GM18870 (cell line): ENCODE results near the gene MX1.

Experiments used
- ATAC-seq: cut with Tn5 transposase; IDR thresholded peaks from one replicate; pipeline ENCODE4 v1.9.1; 2021; ENCODE audit warnings: moderate library complexity; ENCODE audit not compliant: unreplicated experiment

MX1 gene

GRCh38 chr21:41431788-41432548 lies 5.9 kb downstream of the MX1 start:
- ATAC-seq, result peak; percentile 77

GRCh38 chr21:41432562-41433460 lies 6.8 kb downstream of the MX1 start:
- ATAC-seq, result no peak

GRCh38 chr21:41433566-41433965 lies 7.5 kb downstream of the MX1 start:
- no peak for ATAC-seq

GRCh38 chr21:41435706-41436105 lies 9.7 kb downstream of the MX1 start:
- ATAC-seq, result no peak

GRCh38 chr21:41437729-41438128 lies 11.7 kb downstream of the MX1 start:
- no peak for ATAC-seq

- ATAC-seq, result no peak
Observed at GRCh38 chr21:41438425-41439113, 12.5 kb downstream of the MX1 start.

- ATAC-seq, result no peak
Observed at GRCh38 chr21:41439248-41439647, 13.2 kb downstream of the MX1 start.

GRCh38 chr21:41441546-41441945 lies 15.5 kb downstream of the MX1 start:
- ATAC-seq, result no peak

- ATAC-seq, result no peak
Observed at GRCh38 chr21:41442481-41443186, 16.6 kb downstream of the MX1 start.

GRCh38 chr21:41443562-41443961 lies 17.5 kb downstream of the MX1 start:
- ATAC-seq, result no peak

- no peak for ATAC-seq
Observed at GRCh38 chr21:41444703-41445464, 18.8 kb downstream of the MX1 start.

- ATAC-seq, result no peak
Observed at GRCh38 chr21:41445465-41445862, 19.4 kb downstream of the MX1 start.

- ATAC-seq, result no peak
Observed at GRCh38 chr21:41446586-41446985, 20.5 kb downstream of the MX1 start.

- no peak for ATAC-seq
Observed at GRCh38 chr21:41447356-41447755, 21.3 kb downstream of the MX1 start.

- ATAC-seq, result no peak
Observed at GRCh38 chr21:41449613-41450012, 23.6 kb downstream of the MX1 start.

- no peak for ATAC-seq
Observed at GRCh38 chr21:41451753-41452676, 26.0 kb downstream of the MX1 start.

GRCh38 chr21:41453198-41453597 lies 27.2 kb downstream of the MX1 start:
- ATAC-seq, result no peak

GRCh38 chr21:41453761-41454160 lies 27.7 kb downstream of the MX1 start:
- ATAC-seq, result no peak

- no peak for ATAC-seq
Observed at GRCh38 chr21:41458121-41458520, 32.1 kb downstream of the MX1 start.
